GM12875 (cell line): ENCODE measurements around the gene MYL4.

Source experiments
- H3K4me3 ChIP-seq: one replicate; pipeline ENCODE4 v1.5.1; 2011; ENCODE audit warnings: low read depth, low read length, control low read depth
- CTCF ChIP-seq: IDR thresholded peaks from 2 replicates; pipeline ENCODE4 v1.5.1; 2011; ENCODE audit warnings: low read depth, mild to moderate bottlenecking, control low read depth, inconsistent platforms, low read length, moderate library complexity, borderline replicate concordance; ENCODE audit not compliant: insufficient read depth

Gene MYL4

GRCh38 chr17:47244697-47245096 lies 35.5 kb downstream of the MYL4 start:
- H3K4me3 ChIP-seq, result no peak overlapping the region

DNA sequence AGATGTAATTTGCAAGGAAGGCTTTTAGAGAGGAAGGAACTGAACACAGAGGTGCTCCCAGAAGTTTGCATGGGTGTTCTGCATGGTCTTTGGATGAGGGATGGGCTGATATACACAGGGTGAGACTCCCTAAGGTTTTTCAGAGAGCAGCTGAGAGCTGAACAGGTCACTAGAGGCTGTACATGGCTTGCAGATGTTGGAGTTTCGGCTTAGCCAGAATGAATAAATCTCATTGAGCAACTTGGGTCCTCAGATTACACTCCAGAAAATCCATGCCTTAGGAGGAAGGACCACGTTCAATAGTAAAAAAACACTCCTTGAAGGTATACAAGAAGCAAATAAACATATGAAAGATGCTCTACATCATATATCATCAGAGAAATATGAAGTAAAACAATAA lies 37.0 kb downstream of the MYL4 start:
- H3K4me3 ChIP-seq, result no peak overlapping the region
- TF ChIP-seq CTCF, result no peak

More at GRCh38 chr17:47244697-47245096, 35.5 kb downstream of the MYL4 start:
- no peak for TF ChIP-seq CTCF

GRCh38 chr17:47250855-47251254 lies 41.7 kb downstream of the MYL4 start:
- no peak for TF ChIP-seq CTCF

GRCh38 chr17:47251421-47251940 lies 42.3 kb downstream of the MYL4 start:
- TF ChIP-seq CTCF, result no peak

More at GRCh38 chr17:47250855-47251254, 41.7 kb downstream of the MYL4 start:
- no peak overlapping the region for H3K4me3 ChIP-seq

DNA sequence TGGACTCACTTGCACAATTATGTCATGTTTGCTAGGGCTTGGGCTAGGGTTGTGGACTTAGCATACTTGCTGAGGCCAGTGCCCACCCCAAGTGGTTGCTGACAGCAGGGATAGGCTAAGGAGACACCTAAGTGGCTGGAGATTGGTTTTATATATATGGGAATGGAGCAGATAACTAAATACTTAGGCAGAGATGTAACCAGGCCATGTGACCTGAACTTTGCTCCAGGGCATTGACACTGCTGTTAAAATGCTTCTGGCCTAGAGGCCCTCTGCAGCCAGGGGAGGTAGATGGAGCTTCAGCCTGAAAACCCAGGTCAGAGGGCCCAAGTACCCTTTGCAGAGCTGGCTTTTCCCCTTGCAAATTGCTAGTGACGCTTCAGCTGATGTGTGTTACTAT lies 43.1 kb downstream of the MYL4 start:
- H3K4me3 ChIP-seq, result no peak overlapping the region
- TF ChIP-seq CTCF, result no peak

More at GRCh38 chr17:47251421-47251940, 42.3 kb downstream of the MYL4 start:
- no peak overlapping the region for H3K4me3 ChIP-seq

DNA sequence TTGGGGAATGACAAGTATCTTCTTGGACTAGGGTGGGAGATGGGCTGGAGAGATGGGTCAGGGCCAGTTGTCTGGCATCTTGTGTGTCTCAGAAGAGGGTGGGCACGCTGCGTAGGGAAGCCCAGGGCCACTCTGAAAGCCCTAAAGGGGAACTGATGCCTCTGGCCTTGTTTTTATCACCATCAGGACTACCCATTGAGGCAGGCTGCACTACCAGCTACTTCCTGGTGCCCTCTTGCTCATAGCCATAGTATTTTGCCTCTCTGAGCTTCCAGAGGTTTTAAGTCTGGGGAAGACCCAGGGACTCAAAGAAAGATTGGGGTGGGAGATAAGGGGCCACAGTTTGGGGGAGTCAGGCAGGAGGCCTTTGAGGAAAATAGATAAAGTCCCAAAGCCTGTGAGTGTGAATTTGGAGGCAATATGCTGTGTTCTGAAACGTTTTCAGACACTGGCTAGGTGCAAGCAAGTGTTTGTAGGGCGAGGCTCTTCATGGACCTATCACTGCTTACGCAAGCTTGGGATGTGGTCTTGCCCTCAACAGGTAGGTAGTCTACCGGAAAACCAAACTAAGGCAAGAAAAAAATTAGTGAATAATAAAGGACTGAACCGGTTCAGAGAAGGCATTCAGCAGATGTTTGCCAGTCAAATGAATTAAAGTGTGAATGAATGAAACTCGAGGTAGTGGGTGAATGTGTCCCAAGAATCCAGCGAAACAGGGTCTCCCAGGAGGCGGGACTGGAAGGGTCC lies 43.8 kb downstream of the MYL4 start:
- TF ChIP-seq CTCF, result no peak
- H3K4me3 ChIP-seq, result peak overlapping the region; percentile 77

GRCh38 chr17:47253541-47254402 lies 44.6 kb downstream of the MYL4 start, which contains the start of gene ITGB3:
ITGB3 (plus strand) TSS chr17:47253827; CDS start chr17:47253862, 35 bp downstream.
- H3K4me3 ChIP-seq, result peak within 1 kb of the TSS; percentile 77
- peak; percentile 81 for TF ChIP-seq CTCF
